CD14-positive monocyte (primary cell): ENCODE data around the gene CTNNA3. TPM values are rescaled to one million over a fixed set of nuclear protein-coding genes. Genes with fewer than 3 reads are reported as not detected.

Experiments used
- DNase-seq, 3 donors: peaks; one replicate each; pipeline ENCODE4 v3.0.0-alpha.2; 2011 to 2022
- H2AFZ ChIP-seq: 2 replicates; pipeline ENCODE4 v1.6.0; 2012; ENCODE audit warnings: mild to moderate bottlenecking, low read depth, low read length, inconsistent platforms; ENCODE audit not compliant: insufficient read depth, poor library complexity, severe bottlenecking
- H3K27ac ChIP-seq, 2 donors: 1 replicate in 1 of 2; 2 replicates in 1 of 2; pipeline ENCODE4 v1.5.1; 2012 to 2013; ENCODE audit warnings: low read length in 2 of 2, control low read depth in 1 of 2, inconsistent platforms in 1 of 2, low read depth in 1 of 2, mild to moderate bottlenecking in 1 of 2
- H3K27me3 ChIP-seq, 2 donors: one replicate each; pipeline versions ENCODE4 v1.6.0 to v1.6.1; 2011 to 2013; ENCODE audit warnings: low read length in 2 of 2; ENCODE audit not compliant: control insufficient read depth in 2 of 2, insufficient read depth in 2 of 2
- H3K36me3 ChIP-seq, 2 donors: replicated peaks in 1 of 2; 1 replicate in 1 of 2; 2 replicates in 1 of 2; pipeline versions ENCODE4 v1.5.1 to v1.6.1; 2012 to 2013; ENCODE audit warnings: low read length in 2 of 2, control low read depth in 1 of 2, inconsistent platforms in 1 of 2, mild to moderate bottlenecking in 1 of 2; ENCODE audit not compliant: insufficient read depth in 2 of 2, control insufficient read depth in 1 of 2
- H3K4me1 ChIP-seq, 2 donors: 1 replicate in 1 of 2; 2 replicates in 1 of 2; pipeline versions ENCODE4 v1.5.1 to v1.6.1; 2012 to 2013; ENCODE audit warnings: low read length in 2 of 2, control low read depth in 1 of 2, inconsistent platforms in 1 of 2, mild to moderate bottlenecking in 1 of 2, moderate library complexity in 1 of 2; ENCODE audit not compliant: insufficient read depth in 2 of 2, control insufficient read depth in 1 of 2
- H3K4me2 ChIP-seq: replicated peaks from 2 replicates; pipeline ENCODE3; 2012; ENCODE audit warnings: low read length, moderate library complexity, mild to moderate bottlenecking; ENCODE audit not compliant: poor library complexity, severe bottlenecking; ENCODE audit errors: extremely low read depth
- H3K4me3 ChIP-seq, 3 experiments: fragments of 200-600 bp in 1 of 3; sonication (generic) in 1 of 3; replicated peaks in 1 of 3; 1 replicate in 2 of 3; 2 replicates in 1 of 3; pipeline ENCODE4 v1.5.1; 2011 to 2013; ENCODE audit warnings: low read length in 3 of 3, mild to moderate bottlenecking in 3 of 3, control low read depth in 2 of 3, low read depth in 2 of 3, inconsistent platforms in 1 of 3, moderate library complexity in 1 of 3
- H3K79me2 ChIP-seq: 2 replicates; pipeline ENCODE4 v1.6.0; 2012; ENCODE audit warnings: mild to moderate bottlenecking, control low read depth, inconsistent platforms, low read length, moderate library complexity; ENCODE audit not compliant: insufficient read depth
- H3K9ac ChIP-seq: 2 replicates; pipeline ENCODE4 v1.6.0; 2017; ENCODE audit warnings: low read length, mild to moderate bottlenecking; ENCODE audit not compliant: insufficient read depth, poor library complexity, severe bottlenecking
- H3K9me3 ChIP-seq, 2 donors: replicated peaks in 1 of 2; 1 replicate in 1 of 2; 2 replicates in 1 of 2; pipeline versions ENCODE4 v1.5.1 to v1.6.1; 2012 to 2013; ENCODE audit warnings: low read length in 2 of 2, control low read depth in 1 of 2; ENCODE audit not compliant: control insufficient read depth in 1 of 2, insufficient read depth in 1 of 2
- H4K20me1 ChIP-seq: 2 replicates; pipeline ENCODE4 v1.6.0; 2012; ENCODE audit warnings: mild to moderate bottlenecking, low read length, control low read depth, moderate library complexity; ENCODE audit not compliant: insufficient read depth
- H3K27ac Mint-ChIP-seq, 7 donors: one replicate each; pipeline ENCODE4 v1.8.0; 2020; ENCODE audit warnings: mild to moderate bottlenecking in 7 of 7, mixed read lengths in 7 of 7, moderate library complexity in 6 of 7, inconsistent platforms in 2 of 7
- H3K27me3 Mint-ChIP-seq, 3 donors: one replicate each; pipeline ENCODE4 v1.8.0; 2021 to 2022; ENCODE audit warnings: low read depth in 3 of 3, mild to moderate bottlenecking in 3 of 3, mixed read lengths in 3 of 3, moderate library complexity in 3 of 3, inconsistent platforms in 1 of 3
- H3K36me3 Mint-ChIP-seq, 2 donors: one replicate each; pipeline ENCODE4 v1.8.0; 2020; ENCODE audit warnings: mixed read lengths in 2 of 2, inconsistent platforms in 1 of 2, mild to moderate bottlenecking in 1 of 2
- H3K4me1 Mint-ChIP-seq: one replicate; pipeline ENCODE4 v1.8.0; 2020; ENCODE audit warnings: mild to moderate bottlenecking, mixed read lengths
- H3K4me3 Mint-ChIP-seq, 2 donors: one replicate each; pipeline ENCODE4 v1.8.0; 2020; ENCODE audit warnings: mild to moderate bottlenecking in 2 of 2, mixed read lengths in 2 of 2, moderate library complexity in 1 of 2
- H3K9me3 Mint-ChIP-seq, 7 donors: one replicate each; pipeline ENCODE4 v1.8.0; 2020 to 2022; ENCODE audit warnings: mixed read lengths in 7 of 7, mild to moderate bottlenecking in 6 of 7, moderate library complexity in 6 of 7, inconsistent platforms in 2 of 7
- WGBS: methylation state at CpG from one replicate; pipeline ENCODE4 v1.1.5; 2013; ENCODE audit warnings: missing lambda C conversion rate; ENCODE audit not compliant: insufficient coverage; 5-methylcytosine and 5-hydroxymethylcytosine counted together
- intact Hi-C, 2 donors: fragments of 100-400 bp; cut with micrococcal nuclease; formaldehyde crosslinking; loops; one replicate each; pipeline versions ENCODE4 v1.15.0 to v1.15.1; 2023
- polyA plus RNA-seq, 3 donors: library from polyadenylated mRNA; depleted of rRNA in 1 of 3; unstranded in 2 of 3; stranded (reverse) in 1 of 3; fragments of 300-500 nt in 2 of 3; fragments of >200 nt in 1 of 3; fragmentation: Illumina TruSeq in 2 of 3; gene quantifications; 1 replicate in 2 of 3; 2 replicates in 1 of 3; pipeline ENCODE4 v1.2.3, GENCODE V29; 2012 to 2021
- TF ChIP-seq, protein P1 (sequence below): fragments of 200-600 bp; IDR thresholded peaks from one replicate; pipeline ENCODE4 v1.8.0; 2022; ENCODE audit warnings: antibody characterized with exemption, mild to moderate bottlenecking

The CTNNA3 gene
- polyA plus RNA-seq, 3 donors = not detected

GRCh38 chr10:66783316-66783715 is 912.7 kb downstream of the CTNNA3 start:
- Histone ChIP-seq H3K4me3 (no peak overlapping the region), H3K4me2 (no peak overlapping the region), H3K27ac (no peak overlapping the region), H4K20me1 (no peaks in the 10 kb centered on the region), H3K9me3 (no peaks in the 10 kb centered on the region), H3K27me3 (no peaks in the 10 kb centered on the region), H3K4me1 (no peaks in the 10 kb centered on the region), H2AFZ (no peak overlapping the region), H3K9ac (no peak overlapping the region), H3K79me2 (no peaks in the 10 kb centered on the region), H3K36me3 (no peaks in the 10 kb centered on the region)
- H3K36me3 Mint-ChIP-seq = no peaks in the 10 kb centered on the region
- no peaks in the 10 kb centered on the region for H3K4me1 Mint-ChIP-seq
- no peak for DNase-seq
- intact Hi-C loops = no loop called here
- peaks cover 0 to 4% (median 3%) of the 10 kb centered on the region in 7 donors for H3K9me3 Mint-ChIP-seq
- no peak overlapping the region for H3K4me3 Mint-ChIP-seq
- no peaks in the 10 kb centered on the region for H3K27me3 Mint-ChIP-seq
- H3K27ac Mint-ChIP-seq = no peak overlapping the region
- WGBS = no CpG with 5 or more reads among the region's 5 CpGs
- TF ChIP-seq, protein P1, sequence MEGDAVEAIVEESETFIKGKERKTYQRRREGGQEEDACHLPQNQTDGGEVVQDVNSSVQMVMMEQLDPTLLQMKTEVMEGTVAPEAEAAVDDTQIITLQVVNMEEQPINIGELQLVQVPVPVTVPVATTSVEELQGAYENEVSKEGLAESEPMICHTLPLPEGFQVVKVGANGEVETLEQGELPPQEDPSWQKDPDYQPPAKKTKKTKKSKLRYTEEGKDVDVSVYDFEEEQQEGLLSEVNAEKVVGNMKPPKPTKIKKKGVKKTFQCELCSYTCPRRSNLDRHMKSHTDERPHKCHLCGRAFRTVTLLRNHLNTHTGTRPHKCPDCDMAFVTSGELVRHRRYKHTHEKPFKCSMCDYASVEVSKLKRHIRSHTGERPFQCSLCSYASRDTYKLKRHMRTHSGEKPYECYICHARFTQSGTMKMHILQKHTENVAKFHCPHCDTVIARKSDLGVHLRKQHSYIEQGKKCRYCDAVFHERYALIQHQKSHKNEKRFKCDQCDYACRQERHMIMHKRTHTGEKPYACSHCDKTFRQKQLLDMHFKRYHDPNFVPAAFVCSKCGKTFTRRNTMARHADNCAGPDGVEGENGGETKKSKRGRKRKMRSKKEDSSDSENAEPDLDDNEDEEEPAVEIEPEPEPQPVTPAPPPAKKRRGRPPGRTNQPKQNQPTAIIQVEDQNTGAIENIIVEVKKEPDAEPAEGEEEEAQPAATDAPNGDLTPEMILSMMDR = no peak

GRCh38 chr10:66782776-66783175 is 913.2 kb downstream of the CTNNA3 start:
- H3K4me3 Mint-ChIP-seq = no peak overlapping the region
- H3K36me3 Mint-ChIP-seq = no peaks in the 10 kb centered on the region
- Histone ChIP-seq H3K9ac (no peak overlapping the region), H3K9me3 (no peaks in the 10 kb centered on the region), H3K79me2 (no peaks in the 10 kb centered on the region), H2AFZ (no peak overlapping the region), H3K4me3 (no peak overlapping the region), H3K36me3 (no peaks in the 10 kb centered on the region), H4K20me1 (no peaks in the 10 kb centered on the region), H3K4me1 (no peaks in the 10 kb centered on the region), H3K27me3 (no peaks in the 10 kb centered on the region), H3K4me2 (no peak overlapping the region), H3K27ac (no peak overlapping the region)
- WGBS = no CpG with 5 or more reads among the region's 1 CpG
- no peak overlapping the region for H3K27ac Mint-ChIP-seq
- intact Hi-C loops = no loop called here
- no peak for DNase-seq
- H3K27me3 Mint-ChIP-seq = no peaks in the 10 kb centered on the region
- no peaks in the 10 kb centered on the region for H3K4me1 Mint-ChIP-seq
- TF ChIP-seq, protein P1 = no peak
- peaks cover 0 to 4% (median 3%) of the 10 kb centered on the region in 7 donors for H3K9me3 Mint-ChIP-seq
